Karpas-422 (cell line): ENCODE data around the gene DBNDD1. TPM values are rescaled to one million over a fixed set of nuclear protein-coding genes. Genes with fewer than 3 reads are reported as not detected.

ENCODE experiments used
- DNase-seq: peaks from one replicate; pipeline ENCODE4 v3.0.0-alpha.2; 2015
- H2AFZ ChIP-seq: fragments of 200-600 bp; sonication (generic); 2 replicates; pipeline ENCODE4 v1.6.1; 2014; ENCODE audit warnings: antibody characterized with exemption, low read length, mixed read lengths
- H3K27ac ChIP-seq: fragments of 200-600 bp; sonication (generic); 2 replicates; pipeline ENCODE4 v1.5.1; 2014; ENCODE audit warnings: mild to moderate bottlenecking, low read length, moderate library complexity
- H3K27me3 ChIP-seq: fragments of 200-600 bp; sonication (generic); 2 replicates; pipeline ENCODE4 v1.6.1; 2014; ENCODE audit warnings: low read length, mixed read lengths
- H3K36me3 ChIP-seq: fragments of 200-600 bp; sonication (generic); 2 replicates; pipeline ENCODE4 v1.6.1; 2014; ENCODE audit warnings: low read length, mixed read lengths; ENCODE audit not compliant: insufficient read depth
- H3K4me1 ChIP-seq: fragments of 200-600 bp; sonication (generic); 2 replicates; pipeline ENCODE4 v1.6.1; 2014; ENCODE audit warnings: mild to moderate bottlenecking, low read length, mixed read lengths
- H3K4me2 ChIP-seq: fragments of 200-600 bp; sonication (generic); 2 replicates; pipeline ENCODE4 v1.6.1; 2014; ENCODE audit warnings: low read length, low read depth, mild to moderate bottlenecking; ENCODE audit not compliant: poor library complexity, severe bottlenecking
- H3K4me3 ChIP-seq: fragments of 200-600 bp; sonication (generic); 2 replicates; pipeline ENCODE4 v1.5.1; 2014; ENCODE audit warnings: mild to moderate bottlenecking, antibody characterized with exemption, low read length, mixed read lengths
- H3K79me2 ChIP-seq: fragments of 200-600 bp; sonication (generic); 2 replicates; pipeline ENCODE4 v1.6.1; 2014; ENCODE audit warnings: mild to moderate bottlenecking, low read length, mixed read lengths
- H3K9ac ChIP-seq: fragments of 200-600 bp; sonication (generic); 2 replicates; pipeline ENCODE4 v1.6.0; 2014; ENCODE audit warnings: low read length
- H3K9me2 ChIP-seq: fragments of 200-600 bp; sonication (generic), shearing (Covaris generic); replicated peaks from 2 replicates; pipeline ENCODE4 v1.6.0; 2014; ENCODE audit warnings: mild to moderate bottlenecking, low read length, moderate library complexity; ENCODE audit not compliant: insufficient read depth
- H3K9me3 ChIP-seq: fragments of 300-700, 200-600 bp; sonication (generic); 2 replicates; pipeline ENCODE4 v1.6.1; 2014; ENCODE audit warnings: low read length, mixed read lengths
- H4K20me1 ChIP-seq: fragments of 200-600 bp; sonication (generic); 2 replicates; pipeline ENCODE4 v1.6.1; 2014; ENCODE audit warnings: mild to moderate bottlenecking, antibody characterized with exemption, low read length, low read depth; ENCODE audit not compliant: insufficient read depth
- total RNA-seq: library from RNA; depleted of rRNA; stranded (reverse); fragments of >200 nt; shearing (Covaris generic); gene quantifications from 2 replicates; pipeline ENCODE4 v1.2.3, GENCODE V29; 2014; ENCODE audit warnings: low replicate concordance

The DBNDD1 gene
- total RNA-seq, 1 experiment from 2014 or later: not detected

- H3K27ac ChIP-seq: no peak overlapping the region
- no peaks in the 10 kb centered on the region for H4K20me1 ChIP-seq
- H3K36me3 ChIP-seq: no peaks in the 10 kb centered on the region
- no peak for DNase-seq
- H2AFZ ChIP-seq: no peak overlapping the region
- H3K4me3 ChIP-seq: no peak overlapping the region
- peaks cover 5% of the 10 kb centered on the region; the same call in 1 of the 2 replicates for H3K9me3 ChIP-seq
- no peaks in the 10 kb centered on the region; the same call in 1 of the 2 replicates for H3K27me3 ChIP-seq
- no peaks in the 10 kb centered on the region for H3K9me2 ChIP-seq
- H3K4me1 ChIP-seq: no peaks in the 10 kb centered on the region
- no peak overlapping the region for H3K4me2 ChIP-seq
- H3K79me2 ChIP-seq: no peaks in the 10 kb centered on the region
- no peak overlapping the region for H3K9ac ChIP-seq
Observed at GRCh38 chr16:90050969-90051368, 31.7 kb upstream of the DBNDD1 start.

- Histone ChIP-seq H3K79me2 (no peaks in the 10 kb centered on the region), H3K27ac (no peak overlapping the region), H3K4me3 (no peak overlapping the region), H3K9ac (no peak overlapping the region), H3K4me1 (no peaks in the 10 kb centered on the region), H3K4me2 (no peak overlapping the region), H3K27me3 (no peaks in the 10 kb centered on the region), H3K9me2 (no peaks in the 10 kb centered on the region), H4K20me1 (no peaks in the 10 kb centered on the region; the same call in 1 of the 2 replicates), H3K9me3 (no peaks in the 10 kb centered on the region; the same call in 1 of the 2 replicates), H2AFZ (no peak overlapping the region), H3K36me3 (no peaks in the 10 kb centered on the region)
- DNase-seq: no peak
Observed at GRCh38 chr16:90048737-90049330, 29.6 kb upstream of the DBNDD1 start.

GRCh38 chr16:90048347-90048722 lies 29.1 kb upstream of the DBNDD1 start:
- no peaks in the 10 kb centered on the region for H3K9me2 ChIP-seq
- H3K4me1 ChIP-seq: no peaks in the 10 kb centered on the region
- H3K4me2 ChIP-seq: no peak overlapping the region
- H3K27me3 ChIP-seq: no peaks in the 10 kb centered on the region
- H4K20me1 ChIP-seq: no peaks in the 10 kb centered on the region; the same call in 1 of the 2 replicates
- DNase-seq: no peak
- no peaks in the 10 kb centered on the region for H3K36me3 ChIP-seq
- H3K27ac ChIP-seq: no peak overlapping the region
- H3K9me3 ChIP-seq: no peaks in the 10 kb centered on the region
- no peak overlapping the region for H3K9ac ChIP-seq
- H3K4me3 ChIP-seq: no peak overlapping the region
- no peaks in the 10 kb centered on the region for H3K79me2 ChIP-seq
- no peak overlapping the region for H2AFZ ChIP-seq

DNA sequence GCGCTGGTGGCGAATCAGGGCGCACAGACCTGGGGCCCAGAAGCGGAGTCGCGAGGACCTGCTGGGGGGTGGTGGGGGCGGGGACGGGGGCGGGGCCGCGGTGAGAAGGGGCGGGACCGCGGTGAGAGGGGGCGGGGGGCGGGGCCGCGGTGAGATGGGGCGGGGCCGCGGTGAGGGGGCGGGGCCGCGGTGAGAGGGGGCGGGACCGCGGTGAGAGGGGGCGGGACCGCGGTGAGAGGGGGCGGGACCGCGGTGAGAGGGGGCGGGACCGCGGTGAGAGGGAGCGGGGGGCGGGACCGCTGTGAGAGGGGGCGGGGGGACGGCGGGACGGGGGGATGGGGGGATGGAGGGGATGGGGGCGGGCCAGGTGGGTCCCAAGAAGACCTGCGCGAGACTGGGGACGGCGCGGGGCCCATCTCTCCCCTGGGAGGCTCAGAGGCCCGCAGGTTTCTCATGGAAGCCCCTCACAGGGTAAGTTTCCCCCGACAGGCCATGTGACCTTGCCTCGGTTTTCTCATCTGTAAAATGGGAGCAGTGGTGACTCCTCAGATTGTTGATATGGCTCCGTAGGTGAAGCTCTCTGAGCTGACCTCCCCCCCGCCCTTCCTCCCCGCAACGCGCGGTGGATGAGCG lies 28.6 kb upstream of the DBNDD1 start:
- no peaks in the 10 kb centered on the region for H3K9me3 ChIP-seq
- no peaks in the 10 kb centered on the region for H3K4me1 ChIP-seq
- H3K4me3 ChIP-seq: no peak overlapping the region
- no peak for DNase-seq
- no peak overlapping the region for H3K27ac ChIP-seq
- no peak overlapping the region for H3K4me2 ChIP-seq
- no peaks in the 10 kb centered on the region for H3K9me2 ChIP-seq
- H3K9ac ChIP-seq: no peak overlapping the region
- H3K36me3 ChIP-seq: no peaks in the 10 kb centered on the region
- H3K27me3 ChIP-seq: no peaks in the 10 kb centered on the region
- H2AFZ ChIP-seq: no peak overlapping the region
- H3K79me2 ChIP-seq: no peaks in the 10 kb centered on the region
- no peaks in the 10 kb centered on the region; the same call in 1 of the 2 replicates for H4K20me1 ChIP-seq

GRCh38 chr16:90046971-90047713 lies 27.9 kb upstream of the DBNDD1 start:
- no peaks in the 10 kb centered on the region for H3K9me3 ChIP-seq
- no peak overlapping the region for H2AFZ ChIP-seq
- no peak overlapping the region for H3K9ac ChIP-seq
- H3K79me2 ChIP-seq: no peaks in the 10 kb centered on the region
- H4K20me1 ChIP-seq: no peaks in the 10 kb centered on the region; the same call in 1 of the 2 replicates
- no peaks in the 10 kb centered on the region for H3K27me3 ChIP-seq
- no peak overlapping the region for H3K27ac ChIP-seq
- H3K4me2 ChIP-seq: no peak overlapping the region
- no peaks in the 10 kb centered on the region for H3K36me3 ChIP-seq
- no peak for DNase-seq
- no peaks in the 10 kb centered on the region; the same call in 1 of the 2 replicates for H3K4me1 ChIP-seq
- no peak overlapping the region for H3K4me3 ChIP-seq
- no peaks in the 10 kb centered on the region for H3K9me2 ChIP-seq

DNA sequence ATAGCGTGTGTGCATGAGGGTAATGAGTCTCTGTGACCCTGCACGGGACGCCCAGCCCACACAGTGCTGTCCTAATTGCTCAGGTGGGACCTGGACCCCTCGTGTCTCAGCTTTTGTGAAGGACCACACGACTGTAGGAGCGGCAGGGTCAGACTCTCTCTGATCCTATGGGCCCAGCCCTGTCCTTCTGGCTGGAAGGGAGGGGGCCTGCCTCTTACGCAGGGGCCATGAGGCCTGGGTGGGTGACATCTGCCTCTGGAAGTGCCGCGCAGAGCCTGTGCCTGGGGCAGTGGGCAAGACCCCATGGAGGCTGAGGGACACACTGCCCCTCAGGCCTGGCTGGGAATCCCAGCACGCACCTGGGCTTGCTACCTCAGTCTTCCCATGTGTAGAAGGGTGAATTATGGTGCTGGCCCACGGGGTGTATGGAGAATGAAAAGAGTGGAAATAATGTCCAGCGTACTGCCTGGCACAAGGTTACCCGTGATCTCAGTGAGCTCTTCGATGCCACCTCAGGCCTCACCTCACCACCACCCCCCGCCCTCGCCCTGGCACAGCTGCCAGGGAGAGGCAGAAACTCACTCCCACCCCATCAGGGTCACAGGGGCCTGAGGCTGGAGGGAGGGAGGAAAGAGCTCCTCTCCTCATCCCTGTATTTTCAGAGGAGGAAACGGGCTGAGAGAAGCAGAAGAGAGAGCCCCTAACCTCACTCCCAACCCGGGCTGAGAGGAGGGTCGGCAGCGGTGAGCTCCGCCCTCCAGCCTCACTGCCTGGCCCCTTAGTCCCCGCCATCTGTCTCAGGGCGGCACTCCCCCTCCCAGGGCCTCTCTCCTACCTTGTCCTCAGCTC lies 27.1 kb upstream of the DBNDD1 start:
- Histone ChIP-seq H3K36me3 (no peaks in the 10 kb centered on the region), H3K9me3 (no peaks in the 10 kb centered on the region), H3K27me3 (no peaks in the 10 kb centered on the region), H3K9ac (no peak overlapping the region), H3K4me2 (no peak overlapping the region), H2AFZ (no peak overlapping the region), H3K4me3 (no peak overlapping the region), H3K9me2 (no peaks in the 10 kb centered on the region), H3K79me2 (no peaks in the 10 kb centered on the region), H3K4me1 (no peaks in the 10 kb centered on the region; the same call in 1 of the 2 replicates), H3K27ac (no peak overlapping the region), H4K20me1 (no peaks in the 10 kb centered on the region; the same call in 1 of the 2 replicates)
- no peak for DNase-seq

GRCh38 chr16:90044111-90044551 lies 24.9 kb upstream of the DBNDD1 start:
- no peaks in the 10 kb centered on the region; the same call in 1 of the 2 replicates for H3K4me1 ChIP-seq
- no peak overlapping the region for H2AFZ ChIP-seq
- H3K9me2 ChIP-seq: no peaks in the 10 kb centered on the region
- no peak overlapping the region for H3K4me2 ChIP-seq
- no peak overlapping the region for H3K9ac ChIP-seq
- no peaks in the 10 kb centered on the region for H3K36me3 ChIP-seq
- no peak overlapping the region for H3K27ac ChIP-seq
- no peak overlapping the region for H3K4me3 ChIP-seq
- H3K79me2 ChIP-seq: no peaks in the 10 kb centered on the region
- no peaks in the 10 kb centered on the region for H3K27me3 ChIP-seq
- no peak for DNase-seq
- no peaks in the 10 kb centered on the region; the same call in 1 of the 2 replicates for H4K20me1 ChIP-seq
- no peaks in the 10 kb centered on the region for H3K9me3 ChIP-seq
